Adipocyte (in vitro differentiated cells): ENCODE results near the gene RPN2.

Experiments
- DNase-seq: peaks from one replicate; pipeline ENCODE4 v3.0.0-alpha.2; 2015; ENCODE audit warnings: low read depth
- H3K27me3 ChIP-seq: replicated peaks from 2 replicates; pipeline ENCODE4 v1.7.0; 2013; ENCODE audit warnings: mild to moderate bottlenecking, low read length, moderate library complexity; ENCODE audit not compliant: control insufficient read depth, insufficient read depth
- H3K36me3 ChIP-seq: 2 replicates; pipeline ENCODE4 v1.7.0; 2013; ENCODE audit warnings: low read length, mild to moderate bottlenecking, moderate library complexity; ENCODE audit not compliant: control insufficient read depth, insufficient read depth, severe bottlenecking
- H3K4me1 ChIP-seq: 2 replicates; pipeline ENCODE4 v1.7.0; 2013; ENCODE audit warnings: mild to moderate bottlenecking, low read length, moderate library complexity; ENCODE audit not compliant: control insufficient read depth, insufficient read depth
- H3K4me3 ChIP-seq: 2 replicates; pipeline ENCODE4 v1.7.0; 2013; ENCODE audit warnings: mild to moderate bottlenecking, low read length, moderate library complexity
- H3K9ac ChIP-seq: 2 replicates; pipeline ENCODE4 v1.7.0; 2013; ENCODE audit warnings: mild to moderate bottlenecking, low read length, moderate library complexity
- H3K9me3 ChIP-seq: 2 replicates; pipeline ENCODE4 v1.7.0; 2013; ENCODE audit warnings: mild to moderate bottlenecking, low read length, moderate library complexity; ENCODE audit not compliant: control insufficient read depth

The RPN2 gene

GRCh38 chr20:37259865-37260264 is 80.7 kb downstream of the RPN2 start:
- H3K27me3 ChIP-seq, result peaks cover 74% of the 10 kb centered on the region
- no peaks in the 10 kb centered on the region for H3K36me3 ChIP-seq
- H3K4me3 ChIP-seq, result no peak overlapping the region
- peaks cover 2% of the 10 kb centered on the region for H3K9me3 ChIP-seq
- H3K4me1 ChIP-seq, result no peaks in the 10 kb centered on the region
- H3K9ac ChIP-seq, result no peak overlapping the region
- no peak for DNase-seq

GRCh38 chr20:37260923-37261322 is 81.8 kb downstream of the RPN2 start:
- Histone ChIP-seq H3K27me3 (peaks cover 70% of the 10 kb centered on the region), H3K9me3 (no peaks in the 10 kb centered on the region), H3K4me1 (no peaks in the 10 kb centered on the region), H3K36me3 (no peaks in the 10 kb centered on the region), H3K9ac (no peak overlapping the region), H3K4me3 (no peak overlapping the region)
- no peak for DNase-seq

- Histone ChIP-seq H3K4me1 (no peaks in the 10 kb centered on the region), H3K4me3 (no peak within 1 kb of the TSS), H3K9me3 (no peaks in the 10 kb centered on the region), H3K36me3 (no peaks in the 10 kb centered on the region), H3K27me3 (peaks cover 64% of the 10 kb centered on the region), H3K9ac (no peak within 1 kb of the TSS)
- no peak for DNase-seq
Observed at GRCh38 chr20:37261714-37262113, 82.6 kb downstream of the RPN2 start, which contains the start of gene GHRH. Gene GHRH (minus strand): TSS chr20:37261814. CDS start chr20:37256889, 4,925 bp downstream.

- Histone ChIP-seq H3K9me3 (no peaks in the 10 kb centered on the region), H3K27me3 (peaks cover 65% of the 10 kb centered on the region), H3K4me1 (no peaks in the 10 kb centered on the region), H3K9ac (no peak overlapping the region), H3K36me3 (no peaks in the 10 kb centered on the region), H3K4me3 (no peak overlapping the region)
- no peak for DNase-seq
Observed at GRCh38 chr20:37262505-37262904, 83.4 kb downstream of the RPN2 start.

GRCh38 chr20:37263686-37264085 is 84.6 kb downstream of the RPN2 start:
- no peaks in the 10 kb centered on the region for H3K36me3 ChIP-seq
- H3K9me3 ChIP-seq, result no peaks in the 10 kb centered on the region
- peaks cover 55% of the 10 kb centered on the region for H3K27me3 ChIP-seq
- no peaks in the 10 kb centered on the region for H3K4me1 ChIP-seq
- no peak for DNase-seq
- no peak overlapping the region for H3K4me3 ChIP-seq
- H3K9ac ChIP-seq, result no peak overlapping the region

- no peak for DNase-seq
- Histone ChIP-seq H3K9ac (no peak overlapping the region), H3K36me3 (no peaks in the 10 kb centered on the region), H3K4me1 (no peaks in the 10 kb centered on the region), H3K4me3 (no peak overlapping the region), H3K9me3 (no peaks in the 10 kb centered on the region), H3K27me3 (peaks cover 44% of the 10 kb centered on the region)
Observed at GRCh38 chr20:37265152-37265551, 86.0 kb downstream of the RPN2 start.

GRCh38 chr20:37266940-37267666 is 88.0 kb downstream of the RPN2 start:
- H3K27me3 ChIP-seq, result peaks cover 25% of the 10 kb centered on the region
- no peak overlapping the region for H3K9ac ChIP-seq
- no peaks in the 10 kb centered on the region for H3K9me3 ChIP-seq
- DNase-seq, result no peak
- H3K36me3 ChIP-seq, result no peaks in the 10 kb centered on the region
- no peak overlapping the region for H3K4me3 ChIP-seq
- no peaks in the 10 kb centered on the region for H3K4me1 ChIP-seq

GRCh38 chr20:37267667-37268313 is 88.7 kb downstream of the RPN2 start:
- no peak overlapping the region for H3K4me3 ChIP-seq
- DNase-seq, result no peak
- H3K9ac ChIP-seq, result no peak overlapping the region
- H3K27me3 ChIP-seq, result peaks cover 18% of the 10 kb centered on the region
- H3K36me3 ChIP-seq, result no peaks in the 10 kb centered on the region
- H3K9me3 ChIP-seq, result no peaks in the 10 kb centered on the region
- H3K4me1 ChIP-seq, result no peaks in the 10 kb centered on the region

- Histone ChIP-seq H3K4me1 (no peaks in the 10 kb centered on the region), H3K4me3 (no peak overlapping the region), H3K36me3 (no peaks in the 10 kb centered on the region), H3K9me3 (no peaks in the 10 kb centered on the region), H3K9ac (no peak overlapping the region), H3K27me3 (peaks cover 10% of the 10 kb centered on the region)
- DNase-seq, result no peak
Observed at GRCh38 chr20:37270576-37271420, 91.7 kb downstream of the RPN2 start.

- DNase-seq, result no peak
- Histone ChIP-seq H3K4me3 (no peak overlapping the region), H3K9ac (no peak overlapping the region), H3K36me3 (no peaks in the 10 kb centered on the region), H3K9me3 (no peaks in the 10 kb centered on the region), H3K4me1 (no peaks in the 10 kb centered on the region), H3K27me3 (peaks cover 8% of the 10 kb centered on the region)
Observed at GRCh38 chr20:37271421-37271768, 92.3 kb downstream of the RPN2 start.

GRCh38 chr20:37273988-37274387 is 94.9 kb downstream of the RPN2 start:
- DNase-seq, result no peak
- Histone ChIP-seq H3K27me3 (no peaks in the 10 kb centered on the region), H3K9me3 (no peaks in the 10 kb centered on the region), H3K9ac (no peak overlapping the region), H3K36me3 (no peaks in the 10 kb centered on the region), H3K4me3 (no peak overlapping the region), H3K4me1 (peaks cover 6% of the 10 kb centered on the region)
